H1 (cell line): ENCODE results near the gene PRR12. TPM values are rescaled to one million over a fixed set of nuclear protein-coding genes. Genes with fewer than 3 reads are reported as not detected.

Experiments used
- CTCF ChIA-PET: fragments of 300-600 bp; sonication (Branson Sonifier 250); formaldehyde crosslinking; loops from one replicate; lab custom pipeline; 2021; ENCODE audit not compliant: partially characterized antibody; lab: Charles Lee
- POLR2A ChIA-PET: fragments of 300-600 bp; sonication (Branson Sonifier 250); formaldehyde crosslinking; loops from one replicate; lab custom pipeline; 2021; ENCODE audit warnings: inconsistent platforms; ENCODE audit not compliant: partially characterized antibody; lab: Charles Lee
- DNase-seq, 2 experiments: peaks; one replicate each; pipeline versions ENCODE4 v3.0.0 to v3.0.0-alpha.2; 2010 to 2022; ENCODE audit warnings: low spot score in 2 of 2, low read depth in 1 of 2, mixed read lengths in 1 of 2
- FAIRE-seq: peaks from 2 replicates; lab custom pipeline; 2011; peaks lifted over from hg19 to GRCh38; lab: Jason Lieb, UNC
- H2AFZ ChIP-seq: 2 replicates; pipeline ENCODE4 v1.8.1; 2012; ENCODE audit warnings: low read length, inconsistent platforms
- H2AK5ac ChIP-seq: 2 replicates; pipeline ENCODE4 v1.6.1; 2013; ENCODE audit warnings: low read depth, low read length
- H2BK120ac ChIP-seq: replicated peaks from 2 replicates; pipeline ENCODE3; 2013; ENCODE audit warnings: low read depth, low read length, inconsistent platforms
- H2BK12ac ChIP-seq: 2 replicates; pipeline ENCODE4 v1.6.1; 2013; ENCODE audit warnings: low read depth, low read length
- H2BK15ac ChIP-seq: 2 replicates; pipeline ENCODE4 v1.6.1; 2013; ENCODE audit warnings: low read length
- H2BK20ac ChIP-seq: 2 replicates; pipeline ENCODE4 v1.6.1; 2013; ENCODE audit warnings: low read length
- H2BK5ac ChIP-seq: 2 replicates; pipeline ENCODE4 v1.6.1; 2013; ENCODE audit warnings: low read depth, low read length
- H3K14ac ChIP-seq: 2 replicates; pipeline ENCODE4 v1.6.1; 2013; ENCODE audit warnings: inconsistent platforms; ENCODE audit not compliant: insufficient read length
- H3K18ac ChIP-seq: 2 replicates; pipeline ENCODE4 v1.6.1; 2013; ENCODE audit warnings: low read length; ENCODE audit errors: extremely low read depth
- H3K23ac ChIP-seq: 2 replicates; pipeline ENCODE4 v1.6.1; 2013; ENCODE audit warnings: inconsistent platforms; ENCODE audit not compliant: insufficient read length
- H3K23me2 ChIP-seq: 2 replicates; pipeline ENCODE4 v1.6.1; 2013; ENCODE audit warnings: low read depth, low read length
- H3K27ac ChIP-seq: 2 replicates; pipeline ENCODE4 v1.6.1; 2011; ENCODE audit warnings: low read depth, low read length, inconsistent platforms
- H3K27me3 ChIP-seq, 4 experiments: replicated peaks in 1 of 4; 1 replicate in 1 of 4; 2 replicates in 3 of 4; pipeline versions ENCODE4 v1.6.1 to v1.8.1; 2011 to 2013; ENCODE audit warnings: low read length in 3 of 4, mild to moderate bottlenecking in 3 of 4, inconsistent platforms in 2 of 4, mixed read lengths in 2 of 4, moderate library complexity in 1 of 4; ENCODE audit not compliant: control insufficient read depth in 3 of 4, insufficient read depth in 3 of 4; ENCODE audit errors: extremely low read depth in 1 of 4
- H3K36me3 ChIP-seq, 4 experiments: 2 replicates each; pipeline versions ENCODE4 v1.6.1 to v1.8.1; 2011 to 2013; ENCODE audit warnings: mild to moderate bottlenecking in 4 of 4, low read length in 3 of 4, moderate library complexity in 2 of 4, control low read depth in 1 of 4, inconsistent platforms in 1 of 4; ENCODE audit not compliant: insufficient read depth in 4 of 4, control insufficient read depth in 2 of 4
- H3K4ac ChIP-seq: replicated peaks from 2 replicates; pipeline ENCODE3; 2013; ENCODE audit warnings: low read length, low read depth, mixed read lengths, inconsistent platforms; ENCODE audit not compliant: insufficient read length
- H3K4me1 ChIP-seq, 4 experiments: replicated peaks in 1 of 4; 1 replicate in 1 of 4; 2 replicates in 3 of 4; pipeline versions ENCODE4 v1.6.1 to v1.8.1; 2011 to 2013; ENCODE audit warnings: low read length in 3 of 4, inconsistent platforms in 2 of 4, mixed read lengths in 1 of 4; ENCODE audit not compliant: insufficient read depth in 4 of 4, control insufficient read depth in 3 of 4
- H3K4me2 ChIP-seq, 2 experiments: 2 replicates each; pipeline versions ENCODE4 v1.6.1 to v1.8.1; 2011 to 2013; ENCODE audit warnings: low read depth in 2 of 2, low read length in 2 of 2, control low read depth in 1 of 2, inconsistent platforms in 1 of 2, mild to moderate bottlenecking in 1 of 2; ENCODE audit not compliant: insufficient read depth in 1 of 2
- H3K4me3 ChIP-seq, 4 experiments: fragments of 200-600, 300-600 bp in 1 of 4; sonication (generic), shearing (Covaris generic), sonication (Bioruptor Twin) in 1 of 4; 2 replicates each; pipeline versions ENCODE4 v1.5.1 to v1.8.1; 2011 to 2016; ENCODE audit warnings: low read length in 4 of 4, low read depth in 3 of 4, control low read depth in 2 of 4, inconsistent platforms in 2 of 4, mild to moderate bottlenecking in 2 of 4, mixed read lengths in 1 of 4, moderate library complexity in 1 of 4; ENCODE audit not compliant: insufficient read depth in 2 of 4; ENCODE audit errors: extremely low read depth in 1 of 4
- H3K56ac ChIP-seq: replicated peaks from 2 replicates; pipeline ENCODE3; 2013; ENCODE audit warnings: low read depth, mild to moderate bottlenecking, mixed read lengths, low read length, inconsistent platforms; ENCODE audit not compliant: insufficient read length
- H3K79me1 ChIP-seq: 2 replicates; pipeline ENCODE4 v1.6.1; 2013; ENCODE audit warnings: low read depth, low read length, control low read depth
- H3K79me2 ChIP-seq, 2 experiments: 2 replicates each; pipeline versions ENCODE4 v1.6.1 to v1.8.1; 2012 to 2013; ENCODE audit warnings: low read length in 2 of 2, mild to moderate bottlenecking in 2 of 2, inconsistent platforms in 1 of 2; ENCODE audit not compliant: insufficient read depth in 2 of 2, control insufficient read depth in 1 of 2
- H3K9ac ChIP-seq, 4 experiments: replicated peaks in 1 of 4; 1 replicate in 1 of 4; 2 replicates in 3 of 4; pipeline versions ENCODE4 v1.6.1 to v1.8.1; 2011 to 2013; ENCODE audit warnings: low read depth in 3 of 4, low read length in 3 of 4, control low read depth in 2 of 4, mild to moderate bottlenecking in 2 of 4, moderate library complexity in 2 of 4, inconsistent platforms in 1 of 4; ENCODE audit errors: extremely low read depth in 1 of 4
- H3K9me3 ChIP-seq, 2 experiments: 2 replicates each; pipeline versions ENCODE4 v1.6.1 to v1.8.1; 2012 to 2013; ENCODE audit warnings: mild to moderate bottlenecking in 2 of 2, moderate library complexity in 2 of 2, control low read depth in 1 of 2, inconsistent platforms in 1 of 2, low read depth in 1 of 2, low read length in 1 of 2, mixed read lengths in 1 of 2; ENCODE audit not compliant: insufficient read depth in 2 of 2
- H4K20me1 ChIP-seq, 2 experiments: replicated peaks in 1 of 2; 2 replicates each; pipeline versions ENCODE3 to v1.8.1; 2011 to 2013; ENCODE audit warnings: inconsistent platforms in 2 of 2, low read length in 2 of 2, mild to moderate bottlenecking in 1 of 2; ENCODE audit not compliant: insufficient read depth in 2 of 2, control insufficient read depth in 1 of 2
- H4K5ac ChIP-seq: 2 replicates; pipeline ENCODE4 v1.6.1; 2013; ENCODE audit warnings: low read length, low read depth, mixed read lengths, inconsistent platforms; ENCODE audit not compliant: insufficient read length
- H4K8ac ChIP-seq: 2 replicates; pipeline ENCODE4 v1.8.0; 2013; ENCODE audit warnings: mild to moderate bottlenecking, moderate library complexity, low read length, inconsistent platforms; ENCODE audit not compliant: insufficient read depth; ENCODE audit errors: extremely low read depth
- H4K91ac ChIP-seq: replicated peaks from 2 replicates; pipeline ENCODE3; 2013; ENCODE audit warnings: low read length, mixed read lengths, inconsistent platforms; ENCODE audit not compliant: insufficient read length
- CEBPB ChIP-seq: IDR thresholded peaks from 2 replicates; pipeline ENCODE4 v1.6.1; 2012; ENCODE audit warnings: low read depth, low read length
- PHF8 ChIP-seq: fragments of 200-600 bp; sonication (generic); conservative IDR thresholded peaks from 2 replicates; pipeline ENCODE4 v1.7.1; 2012; ENCODE audit warnings: low read depth, mild to moderate bottlenecking, inconsistent platforms, low read length, moderate library complexity
- RXRA ChIP-seq: IDR thresholded peaks from 2 replicates; pipeline ENCODE4 v1.6.1; 2011; ENCODE audit warnings: low read depth, mild to moderate bottlenecking, low read length, moderate library complexity; ENCODE audit not compliant: insufficient read depth
- WGBS, 2 experiments: shearing (Covaris generic) in 1 of 2; methylation state at CpG; one replicate each; pipeline versions ENCODE4 v1.1.6 to v1.1.7; 2013 to 2015; ENCODE audit warnings: low lambda C conversion rate in 2 of 2, mixed read lengths in 2 of 2, inconsistent platforms in 1 of 2, low coverage in 1 of 2, missing lambda C conversion rate in 1 of 2; ENCODE audit not compliant: insufficient replicate concordance in 2 of 2, insufficient coverage in 1 of 2, insufficient read length in 1 of 2; ENCODE audit errors: extremely low coverage in 1 of 2, missing lambda C conversion rate in 1 of 2; 5-methylcytosine and 5-hydroxymethylcytosine counted together
- polyA plus RNA-seq, 7 experiments: library from polyadenylated mRNA; depleted of rRNA in 3 of 7; stranded (reverse) in 5 of 7; unstranded in 2 of 7; fragments of >200 nt in 5 of 7; fragments of 200-250 nt in 2 of 7; gene quantifications; 1 replicate in 5 of 7; 2 replicates in 1 of 7; 4 replicates in 1 of 7; pipeline versions ENCODE4 v1.2.1 to v1.2.3, GENCODE V29; 2011 to 2013; ENCODE audit warnings: missing spikeins in 2 of 7, mixed read lengths in 2 of 7
- total RNA-seq: library from RNA; stranded (reverse); fragmentation: NEBNext Ultra II Directional; extraction: Animal tissue kit (Norgen Biotek cat#: 25700); gene quantifications from 2 replicates; pipeline ENCODE4 v1.2.1, GENCODE V29; 2021
- TF ChIP-seq, protein P1 (sequence below): IDR thresholded peaks from 2 replicates; pipeline ENCODE4 v1.6.1; 2011; ENCODE audit warnings: low read depth, mild to moderate bottlenecking, low read length; ENCODE audit not compliant: insufficient read depth
- TF ChIP-seq, protein P2 (sequence below): IDR thresholded peaks from 2 replicates; pipeline ENCODE4 v1.6.1; 2012; ENCODE audit warnings: low read length, inconsistent platforms

The PRR12 gene
- total and polyA plus RNA-seq, 2 of the 8 experiments (the other 6 are each of a cell fraction or from before 2014, with no cell fraction given), result 2.5 to 59.4 TPM

DNA sequence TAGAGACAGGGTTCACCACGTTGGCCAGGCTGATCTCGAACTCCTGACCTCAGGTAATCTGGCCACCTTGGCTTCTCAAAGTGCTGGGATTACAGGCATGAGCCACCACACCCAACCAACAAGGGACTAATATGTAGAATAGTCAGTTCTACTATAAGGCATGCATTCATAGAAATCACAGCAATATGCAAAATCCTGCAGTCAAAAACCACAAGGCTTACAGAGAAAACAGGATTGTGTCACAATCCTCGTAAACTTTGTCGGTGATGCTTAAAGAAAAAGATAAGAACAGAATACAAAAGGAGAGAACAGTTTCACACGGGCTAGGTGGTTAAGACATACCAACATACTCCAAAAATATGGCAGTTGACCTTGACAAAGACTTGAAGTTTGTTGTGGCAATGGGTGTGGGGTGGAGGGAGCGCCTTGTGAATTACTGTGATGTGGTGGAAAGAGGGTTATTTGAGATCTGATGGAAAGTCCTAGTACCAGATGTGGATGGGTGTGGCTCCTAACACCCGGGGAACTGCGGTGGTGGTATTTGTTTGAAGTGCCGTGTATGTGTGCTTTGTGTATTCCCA is 23.0 kb upstream of the PRR12 start:
- FAIRE-seq (no peak), DNase-seq (no peak)
- no peak overlapping the region for H3K14ac ChIP-seq
- H2BK5ac ChIP-seq, result no peak overlapping the region
- 92% methylated on average over 9 of the region's 9 CpGs; no CpG with 5 or more reads in 1 of the 2 experiments for WGBS, 2 experiments
- H3K4me2 ChIP-seq, result no peak overlapping the region
- H3K9me3 ChIP-seq, result no peaks in the 10 kb centered on the region
- no peak overlapping the region for H4K5ac ChIP-seq
- no peak overlapping the region for H2BK15ac ChIP-seq
- TF ChIP-seq CEBPB, result no peak
- TF ChIP-seq, protein P1, sequence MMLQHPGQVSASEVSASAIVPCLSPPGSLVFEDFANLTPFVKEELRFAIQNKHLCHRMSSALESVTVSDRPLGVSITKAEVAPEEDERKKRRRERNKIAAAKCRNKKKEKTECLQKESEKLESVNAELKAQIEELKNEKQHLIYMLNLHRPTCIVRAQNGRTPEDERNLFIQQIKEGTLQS, result no peak
- no peak for TF ChIP-seq PHF8
- TF ChIP-seq RXRA, result no peak
- TF ChIP-seq, protein P2, sequence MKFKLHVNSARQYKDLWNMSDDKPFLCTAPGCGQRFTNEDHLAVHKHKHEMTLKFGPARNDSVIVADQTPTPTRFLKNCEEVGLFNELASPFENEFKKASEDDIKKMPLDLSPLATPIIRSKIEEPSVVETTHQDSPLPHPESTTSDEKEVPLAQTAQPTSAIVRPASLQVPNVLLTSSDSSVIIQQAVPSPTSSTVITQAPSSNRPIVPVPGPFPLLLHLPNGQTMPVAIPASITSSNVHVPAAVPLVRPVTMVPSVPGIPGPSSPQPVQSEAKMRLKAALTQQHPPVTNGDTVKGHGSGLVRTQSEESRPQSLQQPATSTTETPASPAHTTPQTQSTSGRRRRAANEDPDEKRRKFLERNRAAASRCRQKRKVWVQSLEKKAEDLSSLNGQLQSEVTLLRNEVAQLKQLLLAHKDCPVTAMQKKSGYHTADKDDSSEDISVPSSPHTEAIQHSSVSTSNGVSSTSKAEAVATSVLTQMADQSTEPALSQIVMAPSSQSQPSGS, result no peak
- H3K79me1 ChIP-seq, result peaks cover 2% of the 10 kb centered on the region; the same call in 1 of the 2 replicates
- H3K36me3 ChIP-seq, result no peaks in the 10 kb centered on the region; a peak in 1 of 8 replicates
- H2AFZ ChIP-seq, result no peak overlapping the region
- H3K23me2 ChIP-seq, result no peaks in the 10 kb centered on the region
- ChIA-PET CTCF (interaction anchor here (1.0 to 8.1 kb wide), 4 partner anchors 9 to 91 kb away, joined by 3 to 240 read pairs (median 12); no protein-coding TSS in a partner anchor), POLR2A (interaction anchor here (0.8 to 2.6 kb wide), 2 partner anchors 11 to 108 kb away, joined by 3 to 15 read pairs; no protein-coding TSS in a partner anchor)
- H4K20me1 ChIP-seq, result peaks cover 5 to 8% of the 10 kb centered on the region in 2 experiments
- H3K23ac ChIP-seq, result no peak overlapping the region
- H3K4me1 ChIP-seq, result peaks cover 2 to 5% (median 4%) of the 10 kb centered on the region in 4 experiments; a peak in 5 of 7 replicates
- peaks cover 0 to 32% of the 10 kb centered on the region in 2 experiments; a peak in 3 of 4 replicates for H3K79me2 ChIP-seq
- H2BK120ac ChIP-seq, result no peak overlapping the region
- no peak overlapping the region for H3K4ac ChIP-seq
- no peak overlapping the region for H3K9ac ChIP-seq
- H3K56ac ChIP-seq, result no peak overlapping the region
- H2BK12ac ChIP-seq, result no peak overlapping the region
- H4K8ac ChIP-seq, result no peak overlapping the region
- no peak overlapping the region for H3K27ac ChIP-seq
- no peaks in the 10 kb centered on the region for H3K27me3 ChIP-seq
- no peak overlapping the region for H4K91ac ChIP-seq
- no peak overlapping the region for H2AK5ac ChIP-seq
- H3K4me3 ChIP-seq, result no peak overlapping the region
- no peak overlapping the region for H2BK20ac ChIP-seq
- H3K18ac ChIP-seq, result no peak overlapping the region
